Measurements from ENCODE around the gene SUMO3.

- TF ChIP-seq, protein P1, sequence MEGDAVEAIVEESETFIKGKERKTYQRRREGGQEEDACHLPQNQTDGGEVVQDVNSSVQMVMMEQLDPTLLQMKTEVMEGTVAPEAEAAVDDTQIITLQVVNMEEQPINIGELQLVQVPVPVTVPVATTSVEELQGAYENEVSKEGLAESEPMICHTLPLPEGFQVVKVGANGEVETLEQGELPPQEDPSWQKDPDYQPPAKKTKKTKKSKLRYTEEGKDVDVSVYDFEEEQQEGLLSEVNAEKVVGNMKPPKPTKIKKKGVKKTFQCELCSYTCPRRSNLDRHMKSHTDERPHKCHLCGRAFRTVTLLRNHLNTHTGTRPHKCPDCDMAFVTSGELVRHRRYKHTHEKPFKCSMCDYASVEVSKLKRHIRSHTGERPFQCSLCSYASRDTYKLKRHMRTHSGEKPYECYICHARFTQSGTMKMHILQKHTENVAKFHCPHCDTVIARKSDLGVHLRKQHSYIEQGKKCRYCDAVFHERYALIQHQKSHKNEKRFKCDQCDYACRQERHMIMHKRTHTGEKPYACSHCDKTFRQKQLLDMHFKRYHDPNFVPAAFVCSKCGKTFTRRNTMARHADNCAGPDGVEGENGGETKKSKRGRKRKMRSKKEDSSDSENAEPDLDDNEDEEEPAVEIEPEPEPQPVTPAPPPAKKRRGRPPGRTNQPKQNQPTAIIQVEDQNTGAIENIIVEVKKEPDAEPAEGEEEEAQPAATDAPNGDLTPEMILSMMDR (conservative IDR thresholded peaks at IDR 0.05; ENCODE audit: low read length) = no peak
- TF ChIP-seq EZH2phosphoT487 (IDR thresholded peaks at IDR 0.05; ENCODE audit: borderline replicate concordance) = no peak
Observed at GRCh38 chr21:44853601-44854390, 35.9 kb upstream of the SUMO3 start.

Measured in Loucy (cell line).